Hematopoietic multipotent progenitor cell treated with erythropoietin and hydrocortisone succinate and interleukin-3 and kit ligand, for 6 days (in vitro differentiated cells): ENCODE data around the gene DCD.

ENCODE experiments used
- DNase-seq: peaks from one replicate; pipeline ENCODE4 v3.0.0-alpha.2; 2015

Gene DCD

DNA sequence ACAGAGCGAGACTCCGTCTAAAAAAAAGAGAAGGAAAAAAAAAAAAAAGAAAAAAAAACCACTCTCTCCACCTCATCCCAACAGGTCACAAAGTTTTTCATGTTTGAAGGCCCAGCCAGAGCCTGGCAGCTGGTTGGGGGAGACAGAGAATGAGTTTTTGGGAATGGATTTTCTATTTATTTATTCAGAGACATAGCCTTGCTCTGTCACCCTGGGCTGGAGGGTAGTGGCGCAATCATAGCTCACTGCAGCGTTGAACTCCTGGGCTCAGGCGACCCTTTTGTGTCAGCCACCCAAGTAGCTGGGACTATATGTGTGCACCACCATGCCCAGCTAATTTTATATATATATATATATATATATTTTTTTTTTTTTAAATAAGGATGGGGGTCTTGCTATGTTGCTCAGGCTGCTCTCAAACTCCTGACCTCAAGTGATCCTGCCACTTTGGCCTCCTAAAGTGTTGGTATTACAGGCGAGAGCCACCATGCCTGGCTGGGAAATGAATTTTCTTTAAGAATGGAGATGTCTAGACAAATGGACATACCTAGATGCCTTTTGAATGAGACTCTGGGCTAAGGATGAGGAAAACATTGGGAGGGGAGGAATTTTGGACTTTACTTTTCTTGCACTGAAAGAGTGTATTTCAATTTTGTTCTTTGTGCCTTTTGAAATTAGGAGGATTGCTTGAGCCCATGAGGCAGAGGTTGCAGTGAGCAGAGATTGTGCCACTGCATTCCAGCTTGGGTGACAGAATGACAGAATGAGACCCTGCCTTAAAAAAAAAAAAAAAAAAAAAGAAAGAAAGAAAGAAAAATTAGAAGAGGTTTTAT lies 42.8 kb downstream of the DCD start:
- no peak for DNase-seq

DNA sequence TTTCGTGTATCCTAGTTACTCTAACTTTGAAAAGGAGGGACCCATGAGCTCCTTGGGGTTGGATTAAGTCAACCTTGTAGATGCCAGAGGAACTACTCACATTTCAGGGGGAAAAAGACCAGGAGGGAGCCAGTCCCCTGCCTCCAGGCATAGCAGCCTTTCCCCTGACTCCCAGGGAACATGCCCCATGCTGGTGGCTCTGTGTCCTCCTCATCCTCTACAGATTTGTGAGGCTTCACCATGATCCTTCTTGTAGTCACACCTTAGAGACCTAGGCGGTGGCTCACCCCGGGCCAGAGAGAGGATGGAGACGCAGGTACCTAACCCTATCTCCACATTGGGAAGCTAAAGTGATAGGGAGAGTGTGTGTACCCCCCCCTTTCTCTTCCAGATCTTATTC lies 43.7 kb downstream of the DCD start:
- no peak for DNase-seq

DNA sequence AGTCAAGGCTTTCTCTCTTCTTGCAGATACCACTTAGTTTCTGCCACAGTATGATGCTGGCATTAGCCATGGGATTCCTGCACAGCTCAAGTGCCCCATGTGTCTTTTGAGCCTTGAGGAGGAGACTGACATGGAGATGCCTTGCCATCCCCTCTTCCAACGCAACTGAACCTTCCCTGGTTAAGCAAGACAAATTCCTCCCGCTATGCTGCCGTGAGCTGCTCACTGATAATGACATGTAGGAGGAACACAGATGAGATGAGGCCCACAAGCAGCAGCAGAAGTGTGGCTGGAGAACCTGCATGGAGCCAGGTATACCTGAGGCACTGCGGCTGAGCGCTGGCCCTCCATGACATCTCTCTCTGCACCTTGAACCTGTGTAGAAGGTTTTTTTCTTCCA lies 44.3 kb downstream of the DCD start:
- DNase-seq: no peak

DNA sequence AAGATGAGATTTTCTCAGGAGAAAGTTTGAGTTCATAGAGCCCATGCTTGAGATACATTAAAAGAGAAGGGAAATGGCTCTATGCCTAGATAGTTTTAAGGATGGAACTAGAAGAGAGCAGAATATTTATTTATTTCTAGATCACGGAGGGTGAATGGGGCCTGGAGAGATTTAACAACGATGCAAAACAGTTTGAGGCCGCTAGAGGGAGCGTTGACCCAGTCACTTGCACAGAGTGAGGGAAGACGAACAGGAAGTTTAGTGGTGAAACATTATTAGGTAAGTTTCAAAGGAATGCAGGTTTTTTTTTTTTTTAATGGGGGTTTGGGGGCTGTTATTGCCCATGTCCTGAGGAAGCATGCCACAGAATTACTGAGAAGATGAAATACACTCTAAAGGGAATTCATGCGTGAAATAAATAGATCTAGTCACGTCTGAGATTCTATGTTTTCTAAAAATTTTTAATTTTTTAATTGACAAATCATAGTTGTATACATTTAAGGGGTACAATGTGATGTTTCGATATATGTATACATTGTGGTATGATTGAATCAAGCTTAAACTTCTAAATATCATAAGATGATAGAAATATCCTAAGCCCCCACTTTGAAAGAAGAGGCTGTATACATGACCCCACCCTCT lies 44.9 kb downstream of the DCD start:
- peak; percentile 85 for DNase-seq

DNA sequence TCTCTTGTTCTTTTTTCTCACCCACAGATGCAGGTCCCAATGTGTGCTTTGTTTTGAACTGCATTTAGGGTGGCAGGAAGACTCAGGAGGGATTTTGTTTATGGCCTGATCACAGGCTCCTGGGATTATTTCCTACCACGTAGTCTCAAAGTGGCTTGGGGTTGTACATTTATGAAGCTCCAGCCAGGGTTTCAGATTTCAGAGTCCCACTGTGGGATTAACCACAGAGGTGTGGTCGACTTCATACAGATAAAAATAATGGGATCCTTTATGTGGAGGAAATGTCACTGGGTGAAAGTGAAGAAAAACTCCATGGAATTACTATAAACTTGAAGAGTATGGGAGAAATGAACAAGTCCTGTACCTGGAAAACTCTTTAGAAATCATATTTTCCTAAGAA lies 45.5 kb downstream of the DCD start:
- no peak for DNase-seq

- DNase-seq: no peak
Measured at GRCh38 chr12:54601841-54602240, 46.3 kb downstream of the DCD start.

GRCh38 chr12:54598970-54599369 lies 49.2 kb downstream of the DCD start:
- no peak for DNase-seq

DNA sequence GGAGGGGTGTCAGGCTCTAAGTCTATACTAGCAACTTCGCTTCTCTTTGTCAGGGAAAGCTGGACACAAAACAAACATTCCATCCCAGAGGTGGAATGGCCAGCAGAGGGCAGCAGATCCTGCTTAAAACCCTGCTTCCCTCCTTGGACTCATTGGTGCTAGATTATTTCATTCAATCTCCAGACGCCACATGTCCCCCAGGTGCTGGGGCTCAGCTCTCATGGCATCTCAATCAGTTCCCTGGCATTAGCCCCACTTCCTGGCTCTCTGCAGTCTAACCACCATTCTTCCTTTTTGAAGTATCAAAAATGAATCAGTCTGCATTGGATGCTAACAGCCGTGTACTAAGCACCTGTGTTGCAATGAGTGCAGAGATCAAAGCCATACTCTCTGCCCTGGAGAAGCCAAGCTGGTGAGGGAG lies 51.6 kb downstream of the DCD start:
- peak; percentile 76 for DNase-seq

DNA sequence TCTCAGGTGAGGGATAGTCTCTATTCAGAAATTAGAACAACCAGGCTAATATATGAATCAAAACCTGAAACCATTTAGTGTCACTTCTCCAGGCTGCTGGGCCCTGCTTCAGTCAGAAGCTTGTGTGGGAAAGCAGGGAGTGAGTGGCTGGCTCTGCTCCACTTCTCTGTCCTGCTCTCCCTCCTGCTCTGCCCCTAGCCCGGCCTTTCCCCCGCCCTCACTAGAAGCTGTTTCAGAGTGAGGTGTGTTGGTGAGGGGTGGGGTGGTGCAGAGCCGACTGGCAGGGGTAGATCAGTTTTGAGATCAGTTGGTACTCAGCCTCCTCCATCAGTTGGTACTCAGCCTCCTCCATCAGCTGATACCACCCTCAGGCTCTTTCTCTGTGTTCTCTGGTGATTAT lies 52.7 kb downstream of the DCD start:
- DNase-seq: no peak
